Stimulated activated CD8-positive, alpha-beta memory T cell treated with anti-CD3 and anti-CD28 coated beads, Interleukin-12 subunit alpha, Interleukin-12 subunit beta, amount 100 ng/mL, for 24 hours (primary cell): ENCODE results near the gene ARHGEF3.
A peak's percentile ranks its signal among the peaks of the same experiment; 100 is the strongest.

Source experiments
- DNase-seq: peaks from one replicate; pipeline ENCODE4 v3.0.0-alpha.2; 2020; ENCODE audit errors: extremely low read depth

ARHGEF3 gene

GRCh38 chr3:56801662-56802377 is at the start of gene ARHGEF3:
Gene ARHGEF3 (minus strand): TSS chr3:56801949. CDS start chr3:56801798, 151 bp downstream.
- peak; percentile 66 for DNase-seq

- no peak for DNase-seq
Measured at GRCh38 chr3:56849698-56850097, 47.9 kb upstream of the ARHGEF3 start.

DNA sequence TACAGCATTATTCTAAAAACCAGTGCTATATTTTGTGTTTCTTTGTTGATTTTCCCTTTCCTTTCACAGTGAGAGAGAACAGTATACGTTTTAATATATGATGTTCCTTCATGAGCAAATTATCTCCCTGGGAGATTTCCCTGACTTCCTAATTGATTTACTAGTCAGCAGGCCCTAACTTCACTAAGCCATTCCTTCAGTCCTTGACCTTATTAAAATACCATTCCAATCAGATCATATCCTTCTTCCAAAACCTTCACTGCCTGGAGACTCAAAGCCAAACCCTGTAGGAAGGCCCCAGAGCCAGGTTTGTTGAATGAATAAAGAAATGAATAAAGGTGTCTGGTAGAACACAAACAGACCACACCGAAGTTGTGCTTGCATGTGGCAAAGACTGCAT is 43.8 kb upstream of the ARHGEF3 start:
- DNase-seq: no peak

- no peak for DNase-seq
Measured at GRCh38 chr3:56844536-56844935, 42.8 kb upstream of the ARHGEF3 start.

DNA sequence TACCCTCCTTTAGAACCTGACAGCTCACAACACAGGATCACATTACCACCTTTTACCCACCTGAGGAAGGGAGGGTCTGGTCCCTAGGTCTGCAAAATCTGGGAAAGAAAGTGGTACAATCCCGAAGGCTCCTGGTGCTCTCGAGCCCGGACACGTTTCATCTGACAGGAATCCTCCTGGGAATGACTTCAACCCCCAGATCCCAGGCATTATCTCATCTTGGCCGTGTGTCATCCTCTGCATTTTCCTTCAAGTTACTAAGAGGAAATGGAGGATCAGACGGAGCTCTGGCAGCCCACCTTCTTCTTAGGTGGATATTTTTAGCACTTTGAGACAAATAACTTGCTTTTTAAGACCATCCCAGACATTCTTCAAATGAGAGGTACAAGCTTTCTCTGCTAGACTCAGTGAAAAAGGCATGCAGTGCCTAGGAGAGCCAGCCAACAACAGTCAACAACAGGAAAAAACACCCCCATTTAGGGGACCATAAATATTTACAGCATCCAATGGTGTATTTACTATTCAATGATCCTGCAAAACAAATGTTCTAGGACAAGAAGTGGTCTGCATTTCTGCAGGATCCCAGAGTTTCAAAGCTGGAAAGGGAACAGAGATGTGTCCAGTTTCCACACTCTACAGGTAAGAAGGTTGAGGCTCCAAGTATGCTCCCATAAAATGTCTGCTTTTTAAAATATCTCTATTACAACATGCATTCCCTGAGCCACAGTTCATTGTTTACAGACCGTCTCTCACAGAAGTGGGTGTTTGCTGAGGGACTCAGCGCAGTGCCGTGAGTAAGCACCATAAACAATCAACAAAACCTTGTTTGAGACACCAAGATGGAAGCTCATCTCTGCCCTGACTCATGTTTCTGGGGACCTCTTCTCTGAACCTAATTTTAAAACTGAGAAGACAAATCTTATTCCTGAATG is 38.3 kb upstream of the ARHGEF3 start:
- DNase-seq: no peak

DNA sequence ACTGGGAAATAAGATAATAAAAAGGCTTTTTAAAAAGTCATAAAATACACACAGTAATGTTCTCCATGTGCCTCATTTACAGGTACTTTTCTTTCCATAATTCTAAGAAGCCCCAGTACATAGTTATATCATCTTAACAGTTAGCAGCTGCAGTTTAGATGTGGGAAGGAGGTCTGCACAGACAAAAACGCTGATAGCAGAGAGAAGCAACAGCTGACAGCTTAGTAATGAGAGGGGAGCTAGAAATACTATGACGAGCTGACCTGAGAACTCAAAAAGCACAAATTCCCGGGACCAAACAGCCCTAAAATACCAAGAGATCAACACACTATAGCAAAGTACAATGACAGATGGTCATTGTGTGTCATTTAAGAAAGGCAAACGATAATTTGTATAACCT is 36.7 kb upstream of the ARHGEF3 start:
- DNase-seq: no peak

GRCh38 chr3:56837196-56837955 is 35.6 kb upstream of the ARHGEF3 start:
- no peak for DNase-seq

- DNase-seq: no peak
Measured at GRCh38 chr3:56836276-56837163, 34.8 kb upstream of the ARHGEF3 start.

DNA sequence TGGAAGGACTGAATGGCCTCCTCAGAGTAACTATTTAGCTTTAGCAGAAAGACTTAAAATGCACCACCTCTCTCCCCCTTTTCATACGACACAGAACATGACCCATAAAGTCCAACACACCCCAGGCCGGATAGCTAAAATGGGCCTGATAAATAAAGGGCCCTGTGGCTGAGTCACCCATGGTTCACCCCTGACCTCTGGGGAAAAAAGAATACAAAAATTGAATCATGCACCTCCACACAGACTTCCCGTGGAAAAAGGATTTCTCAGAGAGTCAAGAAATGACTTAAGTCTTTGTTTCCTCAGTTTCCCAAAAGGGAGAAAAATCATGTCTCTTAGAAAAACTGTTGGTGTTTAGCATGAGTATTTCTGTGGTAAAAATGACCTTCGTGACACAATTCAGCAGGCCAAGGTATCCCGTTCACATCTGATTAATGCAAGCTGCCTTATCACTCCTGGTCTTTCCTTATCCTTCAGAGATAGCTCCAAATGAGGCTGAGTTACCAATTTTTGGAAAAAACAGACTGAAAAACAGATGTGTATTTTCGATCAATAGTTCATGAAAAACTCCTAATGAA is 34.0 kb upstream of the ARHGEF3 start:
- no peak for DNase-seq

- no peak for DNase-seq
Measured at GRCh38 chr3:56833536-56833935, 31.8 kb upstream of the ARHGEF3 start.

GRCh38 chr3:56833022-56833421 is 31.3 kb upstream of the ARHGEF3 start:
- no peak for DNase-seq

GRCh38 chr3:56831572-56831971 is 29.8 kb upstream of the ARHGEF3 start:
- no peak for DNase-seq

DNA sequence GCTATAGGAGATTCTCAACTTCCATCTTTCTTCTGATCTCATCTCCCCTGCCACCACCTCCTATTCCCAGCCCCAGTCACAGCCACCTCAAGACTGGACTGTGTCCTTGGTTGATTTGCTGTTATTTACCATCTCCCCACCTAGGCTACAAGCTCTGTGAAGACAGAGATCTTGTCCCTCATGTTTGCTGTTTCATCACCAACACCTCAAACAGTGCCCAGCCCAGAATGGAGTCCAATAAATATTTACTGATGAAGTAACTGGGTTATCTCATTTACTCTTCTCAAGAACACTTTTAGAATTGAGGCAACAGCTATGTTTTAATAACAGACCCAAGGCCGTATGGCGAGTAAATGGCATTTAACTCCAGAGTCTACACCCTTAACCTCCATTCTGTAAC is 29.1 kb upstream of the ARHGEF3 start:
- no peak for DNase-seq

DNA sequence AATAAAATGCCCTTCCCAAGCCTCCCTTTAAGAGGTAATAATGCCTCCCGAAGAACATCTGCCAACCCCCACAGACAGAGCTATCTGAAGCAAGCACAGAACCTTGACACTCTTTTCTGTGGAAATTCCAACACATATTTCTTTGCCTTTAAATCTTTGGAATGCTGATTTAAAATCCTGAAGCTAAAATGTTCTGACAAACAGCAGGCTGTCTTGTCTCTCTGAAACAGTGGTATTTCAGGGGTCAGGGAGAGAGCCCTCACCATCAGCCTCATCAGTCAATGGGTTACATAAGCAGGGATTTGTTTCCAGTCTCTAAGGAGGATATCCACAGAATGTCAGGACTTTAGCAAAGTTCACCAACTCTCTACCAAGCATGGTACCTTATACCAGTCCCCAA is 27.8 kb upstream of the ARHGEF3 start:
- DNase-seq: no peak

GRCh38 chr3:56826831-56827722 is 25.3 kb upstream of the ARHGEF3 start:
- no peak for DNase-seq

- DNase-seq: no peak
Measured at GRCh38 chr3:56825567-56826438, 24.1 kb upstream of the ARHGEF3 start.

- no peak for DNase-seq
Measured at GRCh38 chr3:56823984-56824703, 22.4 kb upstream of the ARHGEF3 start.

DNA sequence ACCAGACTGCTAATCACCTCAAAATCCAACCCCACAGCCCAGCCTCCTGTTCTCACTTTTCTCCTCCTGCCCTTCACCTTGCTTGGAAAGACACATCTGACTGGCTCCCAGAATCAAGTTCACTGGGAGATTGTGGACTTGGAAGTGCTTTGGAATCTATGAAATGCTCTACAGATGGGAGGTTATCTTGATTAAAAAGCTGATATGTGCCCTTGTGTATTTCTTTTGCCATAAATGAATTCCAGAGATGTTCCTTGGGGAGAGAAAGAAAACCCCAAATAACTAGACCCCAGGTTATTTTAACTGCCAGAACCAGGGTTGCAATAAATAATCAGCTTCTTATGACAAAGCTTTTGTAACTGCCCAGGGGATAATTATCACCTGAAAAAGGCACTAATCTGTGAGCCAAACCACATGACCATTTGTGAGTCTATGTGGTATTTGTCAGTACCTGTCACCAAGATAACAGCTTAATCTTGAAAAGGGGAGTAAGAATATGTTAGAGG is 21.7 kb upstream of the ARHGEF3 start:
- no peak for DNase-seq
